OCI-LY3 (cell line): ENCODE measurements around the gene SH3RF3.

Source experiments
- H2AFZ ChIP-seq: fragments of 200-600, 300-600 bp; shearing (Covaris generic); 2 replicates; pipeline ENCODE4 v1.6.0; 2014; ENCODE audit warnings: antibody characterized with exemption, low read depth, low read length
- H3K27ac ChIP-seq: fragments of 200-600, 300-600 bp; sonication (generic); 2 replicates; pipeline ENCODE4 v1.5.1; 2014; ENCODE audit warnings: mild to moderate bottlenecking, low read length, moderate library complexity, mixed read lengths
- H3K27me3 ChIP-seq: fragments of 200-600, 300-600 bp; sonication (generic); 2 replicates; pipeline ENCODE4 v1.6.1; 2014; ENCODE audit warnings: low read depth, low read length, mixed read lengths
- H3K36me3 ChIP-seq: fragments of 200-600, 300-600 bp; sonication (generic); replicated peaks from 2 replicates; pipeline ENCODE3; 2014; ENCODE audit warnings: low read depth, low read length, mixed read lengths
- H3K4me1 ChIP-seq: fragments of 300-600, 200-600 bp; sonication (generic); 2 replicates; pipeline ENCODE4 v1.6.1; 2014; ENCODE audit warnings: low read length, mixed read lengths
- H3K4me2 ChIP-seq: fragments of 200-600, 300-600 bp; sonication (generic); 2 replicates; pipeline ENCODE4 v1.6.1; 2014; ENCODE audit warnings: low read length, mixed read lengths
- H3K4me3 ChIP-seq: fragments of 300-600, 200-600 bp; sonication (generic); 2 replicates; pipeline ENCODE4 v1.5.1; 2014; ENCODE audit warnings: antibody characterized with exemption, mild to moderate bottlenecking, low read length, moderate library complexity
- H3K79me2 ChIP-seq: fragments of 300-600, 200-600 bp; shearing (Covaris generic); 2 replicates; pipeline ENCODE4 v1.6.1; 2014; ENCODE audit warnings: mild to moderate bottlenecking, low read length, mixed read lengths
- H3K9ac ChIP-seq: fragments of 300-600, 200-600 bp; shearing (Covaris generic); 2 replicates; pipeline ENCODE4 v1.6.0; 2014; ENCODE audit warnings: mild to moderate bottlenecking, low read length, moderate library complexity
- H3K9me3 ChIP-seq: fragments of 200-600, 300-600 bp; shearing (Covaris generic); 2 replicates; pipeline ENCODE4 v1.6.1; 2014; ENCODE audit warnings: low read length, mixed read lengths; ENCODE audit not compliant: insufficient read depth
- H4K20me1 ChIP-seq: fragments of 200-600, 300-600 bp; sonication (generic); 2 replicates; pipeline ENCODE4 v1.6.1; 2016; ENCODE audit warnings: low read length, mixed read lengths; ENCODE audit not compliant: insufficient read depth
- CTCF ChIP-seq: fragments of 200-600, 300-600 bp; sonication (generic); IDR thresholded peaks from 2 replicates; pipeline ENCODE4 v1.5.1; 2014; ENCODE audit warnings: antibody characterized with exemption, low read length, low read depth
- EZH2phosphoT487 ChIP-seq: fragments of 200-600 bp; shearing (Covaris generic); IDR thresholded peaks from 2 replicates; pipeline ENCODE4 v1.6.1; 2018; ENCODE audit warnings: antibody characterized with exemption, mixed run types, low read depth

SH3RF3 gene

DNA sequence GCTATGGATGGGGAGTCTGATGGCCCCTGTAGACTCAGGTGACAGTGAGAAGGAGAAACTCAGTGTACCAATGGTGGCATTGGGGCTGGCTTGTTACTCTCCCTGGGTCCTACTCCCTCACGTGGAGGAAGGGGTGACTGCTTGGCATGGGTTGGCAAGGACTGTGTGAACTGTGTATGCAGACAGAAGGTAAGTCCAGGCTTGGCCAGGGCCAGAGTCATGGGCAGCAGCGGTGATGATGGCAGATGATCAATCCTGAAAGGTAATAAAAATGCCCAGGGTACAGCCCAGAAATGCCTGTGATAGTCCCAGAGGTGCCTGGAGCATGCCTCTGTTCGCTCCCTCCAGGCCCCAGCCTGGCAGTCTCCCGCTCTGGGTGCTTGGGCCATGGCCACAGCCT is 153.9 kb downstream of the SH3RF3 start:
- Histone ChIP-seq H3K4me1 (no peaks in the 10 kb centered on the region), H3K27me3 (peaks cover 13% of the 10 kb centered on the region; the same call in 1 of the 2 replicates), H3K9me3 (no peaks in the 10 kb centered on the region), H4K20me1 (no peaks in the 10 kb centered on the region), H3K4me3 (no peak overlapping the region), H3K4me2 (no peak overlapping the region), H3K36me3 (no peaks in the 10 kb centered on the region), H3K79me2 (no peaks in the 10 kb centered on the region), H3K27ac (no peak overlapping the region), H3K9ac (no peak overlapping the region), H2AFZ (no peak overlapping the region)
- TF ChIP-seq CTCF (no peak), EZH2phosphoT487 (no peak)

- H3K9ac ChIP-seq = no peak overlapping the region
- H2AFZ ChIP-seq = no peak overlapping the region
- no peaks in the 10 kb centered on the region for H3K79me2 ChIP-seq
- H3K27me3 ChIP-seq = peaks cover 13% of the 10 kb centered on the region; the same call in 1 of the 2 replicates
- H3K4me3 ChIP-seq = no peak overlapping the region
- no peaks in the 10 kb centered on the region for H3K4me1 ChIP-seq
- no peaks in the 10 kb centered on the region for H4K20me1 ChIP-seq
- no peaks in the 10 kb centered on the region for H3K9me3 ChIP-seq
- H3K4me2 ChIP-seq = no peak overlapping the region
- H3K27ac ChIP-seq = no peak overlapping the region
- H3K36me3 ChIP-seq = no peaks in the 10 kb centered on the region
- TF ChIP-seq CTCF = no peak
- TF ChIP-seq EZH2phosphoT487 = no peak
Measured at GRCh38 chr2:109284826-109285225, 155.8 kb downstream of the SH3RF3 start.

DNA sequence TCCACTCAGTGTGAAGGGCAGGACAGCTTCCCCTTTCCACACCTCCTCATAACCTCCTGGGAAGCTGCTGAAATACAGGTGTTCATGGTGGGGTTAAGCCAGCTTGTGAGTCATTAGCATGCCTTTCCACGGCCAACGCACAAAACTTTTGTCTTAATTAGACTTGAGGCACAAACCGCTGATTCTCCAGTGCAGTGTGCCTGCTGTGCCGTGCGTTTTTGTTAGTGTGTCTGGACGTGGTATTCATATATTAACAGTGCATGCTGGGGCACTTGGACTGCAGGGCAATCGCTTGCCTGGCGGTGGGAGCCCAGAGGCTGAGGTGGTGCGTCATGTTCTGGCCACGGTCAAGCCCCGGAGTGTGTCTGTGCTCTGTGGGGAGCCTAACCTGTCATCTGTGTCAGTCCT is 156.2 kb downstream of the SH3RF3 start:
- H3K4me3 ChIP-seq = no peak overlapping the region
- H3K27me3 ChIP-seq = peaks cover 16% of the 10 kb centered on the region; the same call in 1 of the 2 replicates
- H3K36me3 ChIP-seq = no peaks in the 10 kb centered on the region
- no peaks in the 10 kb centered on the region for H3K9me3 ChIP-seq
- H3K4me2 ChIP-seq = no peak overlapping the region
- no peak overlapping the region for H2AFZ ChIP-seq
- H3K9ac ChIP-seq = no peak overlapping the region
- H3K79me2 ChIP-seq = no peaks in the 10 kb centered on the region
- H4K20me1 ChIP-seq = no peaks in the 10 kb centered on the region
- TF ChIP-seq CTCF (no peak), EZH2phosphoT487 (no peak)
- H3K4me1 ChIP-seq = no peaks in the 10 kb centered on the region
- H3K27ac ChIP-seq = no peak overlapping the region

DNA sequence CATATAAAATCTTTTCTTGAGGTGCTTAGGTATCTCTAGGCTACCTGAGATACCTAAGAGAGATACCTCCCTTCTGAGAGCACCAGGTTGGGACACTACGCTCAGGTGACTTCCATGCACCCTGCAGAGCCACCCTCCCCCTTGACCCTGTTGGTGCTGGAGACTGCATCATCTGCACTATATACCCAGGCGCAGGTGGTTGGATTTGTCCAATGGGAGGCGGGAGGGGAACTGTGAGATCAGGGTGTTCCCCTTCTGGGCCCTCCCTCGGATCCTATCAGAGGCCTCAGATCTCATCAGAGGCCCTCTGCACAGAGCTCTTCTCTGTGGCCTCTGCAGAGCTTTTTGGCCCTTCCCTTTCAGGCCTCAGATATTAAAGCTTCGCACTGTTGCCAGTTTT is 158.4 kb downstream of the SH3RF3 start:
- TF ChIP-seq CTCF = no peak
- TF ChIP-seq EZH2phosphoT487 = no peak
- H4K20me1 ChIP-seq = no peaks in the 10 kb centered on the region

More for the DNA sequence above, 158.4 kb downstream of the SH3RF3 start:
- Histone ChIP-seq H3K27ac (no peak overlapping the region), H3K79me2 (no peaks in the 10 kb centered on the region), H3K9me3 (no peaks in the 10 kb centered on the region), H3K4me2 (no peak overlapping the region), H3K4me3 (no peak overlapping the region), H2AFZ (no peak overlapping the region), H3K36me3 (no peaks in the 10 kb centered on the region), H3K9ac (no peak overlapping the region), H3K27me3 (peaks cover 14% of the 10 kb centered on the region; the same call in 1 of the 2 replicates), H3K4me1 (no peaks in the 10 kb centered on the region)
